HG03095 (cell line): ENCODE measurements around the gene BEGAIN.

Experiments
- ATAC-seq: cut with Tn5 transposase; IDR thresholded peaks from one replicate; pipeline ENCODE4 v1.9.1; 2021; ENCODE audit warnings: moderate library complexity; ENCODE audit not compliant: unreplicated experiment

The BEGAIN gene

DNA sequence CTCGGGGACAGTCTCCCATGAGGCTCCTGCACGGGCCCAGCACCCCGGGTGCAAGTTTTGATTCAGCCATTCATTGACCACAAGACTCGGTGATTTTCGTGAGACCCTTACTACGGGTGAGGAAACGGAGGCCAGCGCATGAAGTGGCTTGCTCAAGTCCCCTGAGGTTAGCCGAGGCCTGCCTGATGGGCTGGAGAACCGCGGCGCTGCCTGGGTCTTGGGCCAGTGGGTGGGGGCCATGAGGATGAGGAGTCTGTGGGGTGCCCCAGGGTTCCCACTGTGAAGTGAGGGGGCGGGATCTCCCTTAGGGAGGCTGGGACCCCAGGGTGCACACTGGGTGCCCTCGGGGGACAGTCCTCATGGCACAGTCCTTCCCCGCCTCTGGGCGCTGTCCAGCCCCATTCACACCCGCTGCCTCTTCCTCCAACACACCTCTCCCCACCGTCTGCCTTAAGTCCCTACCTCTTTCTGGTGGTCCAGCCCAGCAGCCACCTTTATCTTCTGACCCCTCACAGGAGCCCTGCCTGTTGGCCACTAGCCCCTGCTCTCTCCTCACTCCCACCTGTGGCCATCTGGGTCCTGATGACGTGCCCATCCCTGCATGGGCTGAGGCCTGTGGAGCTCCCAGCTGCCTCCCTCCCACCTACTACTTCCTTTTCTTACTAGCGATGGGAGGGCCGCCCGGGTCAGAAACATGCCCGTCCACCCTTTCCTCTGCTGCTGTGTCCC is 16.3 kb downstream of the BEGAIN start:
- no peak for ATAC-seq

DNA sequence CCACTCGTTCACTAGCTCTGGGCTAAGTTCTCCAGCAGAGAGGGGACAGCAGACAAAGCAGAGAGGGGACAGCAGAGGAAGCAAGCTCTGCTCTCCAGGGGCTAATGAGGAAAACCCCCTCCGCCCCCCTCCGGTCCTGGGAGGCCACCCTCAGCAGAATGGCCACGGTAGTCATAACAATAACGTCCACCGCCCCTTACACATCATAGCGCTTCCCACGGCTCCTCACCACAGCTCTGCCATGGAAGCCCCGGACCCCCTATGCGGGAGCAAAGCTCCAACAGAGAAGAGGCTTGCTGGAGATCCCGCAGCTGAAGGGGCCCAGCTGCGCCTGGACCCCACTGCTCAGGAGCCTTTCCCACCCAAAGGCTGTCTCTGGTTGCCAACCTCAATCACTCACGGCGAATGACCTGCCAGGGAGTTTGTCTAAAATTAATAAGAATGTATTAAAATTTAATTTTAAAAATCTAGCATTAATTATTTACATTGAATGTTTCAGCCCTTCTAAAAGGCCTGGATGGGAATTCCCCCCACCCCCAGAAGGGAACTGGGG is 17.4 kb downstream of the BEGAIN start:
- no peak for ATAC-seq

DNA sequence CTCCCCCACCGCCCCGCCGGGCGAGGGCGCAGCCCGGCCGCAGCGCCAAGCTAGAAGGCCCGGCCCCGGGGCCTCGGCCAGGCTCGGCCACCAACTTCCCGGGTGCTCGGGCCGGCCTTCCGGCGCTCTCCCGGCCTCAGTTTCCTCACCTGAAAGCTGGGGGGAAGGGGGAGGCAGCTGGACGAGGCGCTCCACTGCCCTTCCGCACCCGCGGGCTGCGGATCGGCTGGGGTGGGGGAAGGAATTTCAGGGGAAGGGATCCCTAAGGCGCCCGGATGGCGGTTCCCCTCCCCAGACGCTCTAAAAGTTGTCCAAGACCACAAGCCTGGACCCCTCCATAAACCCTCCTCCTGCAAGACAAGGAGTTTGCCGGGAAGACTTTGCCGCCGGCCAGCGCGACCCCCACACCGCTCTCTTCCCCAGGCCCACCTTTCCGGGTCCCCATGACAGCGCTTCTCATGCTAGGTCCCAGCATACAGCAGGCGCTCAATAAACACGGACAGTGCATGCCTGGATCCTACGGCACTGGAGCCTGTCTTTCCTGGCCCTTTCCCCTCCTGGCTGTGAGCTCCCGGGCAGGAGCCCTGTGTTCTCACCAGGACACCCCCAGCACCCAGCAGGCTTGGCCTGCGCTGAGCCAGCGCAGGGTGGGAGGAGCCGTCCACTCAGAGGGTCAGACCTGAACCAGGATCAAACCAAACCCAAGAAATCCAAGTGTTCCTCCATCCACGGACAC is 18.1 kb downstream of the BEGAIN start:
- no peak for ATAC-seq

DNA sequence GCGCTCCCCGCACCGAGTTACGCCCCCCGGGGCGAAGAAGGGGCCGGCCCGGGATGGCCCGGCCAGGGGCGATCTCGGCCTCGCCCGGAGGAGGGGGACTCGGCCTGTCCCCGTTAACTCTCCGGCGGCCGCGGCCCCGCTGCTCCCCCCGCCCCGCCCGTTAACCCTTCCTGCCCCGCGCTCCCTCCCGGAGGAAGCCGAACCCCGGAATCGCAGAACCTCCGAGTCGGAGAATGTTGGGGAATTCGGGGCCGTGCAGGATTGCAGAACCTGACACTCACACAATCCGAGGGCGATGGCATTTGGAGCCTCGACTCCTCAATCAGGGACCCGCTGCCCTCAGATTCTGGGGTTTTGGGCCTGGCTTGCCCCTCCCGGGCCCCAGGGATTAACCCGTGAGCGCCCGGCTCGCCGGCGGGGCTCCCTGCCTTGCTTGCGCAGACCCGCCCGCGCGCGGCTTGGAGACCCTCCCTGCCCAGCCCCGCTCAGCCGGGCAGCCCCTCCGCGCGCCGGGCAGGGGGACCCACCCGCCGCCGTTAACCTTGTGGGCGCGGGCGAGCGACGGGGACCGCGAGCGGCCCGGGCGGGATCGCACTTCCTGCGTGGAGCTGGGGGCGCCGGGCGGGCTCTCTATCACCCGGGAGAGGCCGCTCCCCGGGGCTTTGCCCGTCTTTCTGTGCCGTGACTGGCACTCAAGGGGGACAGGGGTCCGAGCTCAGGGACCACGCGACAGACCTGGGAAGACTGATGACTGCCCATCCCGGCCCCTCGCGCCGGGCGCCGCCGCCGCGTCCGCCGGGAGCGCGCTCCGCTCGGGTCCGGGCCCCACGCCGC is 18.8 kb downstream of the BEGAIN start:
- ATAC-seq: no peak

DNA sequence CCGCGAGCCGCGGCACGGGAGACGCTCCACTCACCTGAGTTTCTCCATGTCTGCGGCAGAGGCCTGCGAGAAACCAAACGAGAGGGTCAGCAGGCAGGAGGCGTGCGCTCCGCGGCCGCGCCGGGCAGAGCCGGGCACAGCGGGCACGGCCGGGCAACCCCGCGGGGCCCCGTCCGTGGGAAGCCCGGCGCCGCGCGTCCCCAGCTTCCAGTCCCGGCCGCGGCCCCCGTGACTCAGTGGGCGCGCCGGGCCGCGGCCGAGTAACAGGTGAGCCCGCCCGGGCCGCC is 19.4 kb downstream of the BEGAIN start:
- no peak for ATAC-seq

DNA sequence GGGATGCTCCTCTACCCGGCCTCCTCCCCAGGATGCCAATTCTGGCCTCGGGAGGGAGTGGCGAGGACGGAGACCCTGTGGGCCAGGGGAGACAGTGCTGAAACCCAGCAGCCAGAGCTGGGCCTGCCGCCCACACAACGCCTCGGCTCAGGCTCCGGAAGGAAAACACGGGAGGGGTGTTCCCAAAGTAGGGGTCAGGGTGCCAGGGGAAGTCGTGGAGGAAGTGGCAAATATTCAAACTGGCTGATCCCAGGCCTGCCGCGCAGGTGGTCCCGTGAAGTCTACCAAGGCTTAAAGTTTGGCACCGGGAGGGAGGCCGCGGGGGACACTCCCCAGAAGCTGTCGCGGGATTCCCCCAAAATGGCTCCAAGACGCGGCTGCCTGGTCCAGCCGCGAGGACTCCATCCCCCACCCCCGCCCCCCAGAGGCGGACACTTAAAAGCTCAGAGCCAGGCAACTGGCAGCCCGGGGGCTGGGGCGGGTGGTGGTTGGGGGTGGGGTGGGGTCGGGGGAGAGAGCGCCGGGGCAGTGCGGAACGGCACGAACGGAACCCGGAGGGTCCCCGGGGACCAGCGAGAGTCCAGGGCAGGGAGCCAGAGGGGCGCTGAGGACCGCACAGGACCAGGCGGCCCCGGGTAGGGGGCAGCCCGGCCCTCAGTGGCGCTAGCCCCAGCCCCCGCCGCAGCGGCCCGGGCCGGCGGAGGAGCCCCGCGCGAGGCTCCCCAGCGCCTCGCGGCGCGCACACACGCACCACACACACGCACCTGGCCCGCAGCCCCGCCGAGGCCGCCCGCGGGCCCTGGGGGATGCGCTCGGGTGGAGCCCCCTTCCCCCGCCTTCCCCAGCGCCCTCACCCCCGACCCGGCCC is 20.0 kb downstream of the BEGAIN start:
- ATAC-seq: no peak

DNA sequence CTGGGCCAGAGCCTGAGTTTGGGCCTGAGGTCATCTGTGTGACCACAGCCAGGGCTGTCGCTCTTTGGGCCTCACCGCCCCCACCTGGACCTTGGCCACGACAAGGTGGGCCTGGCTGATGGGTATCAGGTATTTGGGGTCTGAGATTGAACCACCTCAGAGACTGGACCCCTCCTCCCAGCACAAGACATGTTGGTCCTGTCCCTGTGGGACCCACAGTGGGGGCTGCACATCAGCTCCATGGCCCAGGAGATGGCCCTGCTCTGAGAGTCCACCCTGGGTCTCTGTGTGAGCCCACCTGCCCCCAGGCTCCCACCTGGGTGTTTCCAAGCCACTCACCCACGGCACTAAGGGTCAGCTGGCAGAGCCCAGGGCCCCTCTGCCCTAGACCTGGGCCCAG is 20.6 kb downstream of the BEGAIN start:
- no peak for ATAC-seq

DNA sequence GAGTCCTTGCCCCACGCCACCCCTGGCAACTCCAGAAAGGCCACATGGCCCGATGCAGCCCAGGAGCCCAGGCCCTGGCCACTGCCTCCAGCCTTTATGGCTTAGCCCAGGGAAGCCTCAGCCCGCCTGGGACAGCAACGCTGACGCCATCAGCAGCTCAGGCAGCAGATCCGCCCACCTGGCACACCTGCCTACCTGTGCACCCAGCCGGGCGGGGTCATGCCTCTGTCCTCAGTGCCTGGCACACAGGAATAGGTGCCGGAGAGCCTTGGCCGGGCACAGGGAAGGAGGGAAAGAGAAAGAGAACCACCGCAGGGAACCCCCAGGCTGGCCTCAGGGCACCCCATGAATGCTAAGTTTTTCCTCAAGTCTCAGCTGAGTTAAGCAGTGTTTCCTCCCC is 21.1 kb downstream of the BEGAIN start:
- ATAC-seq: no peak

DNA sequence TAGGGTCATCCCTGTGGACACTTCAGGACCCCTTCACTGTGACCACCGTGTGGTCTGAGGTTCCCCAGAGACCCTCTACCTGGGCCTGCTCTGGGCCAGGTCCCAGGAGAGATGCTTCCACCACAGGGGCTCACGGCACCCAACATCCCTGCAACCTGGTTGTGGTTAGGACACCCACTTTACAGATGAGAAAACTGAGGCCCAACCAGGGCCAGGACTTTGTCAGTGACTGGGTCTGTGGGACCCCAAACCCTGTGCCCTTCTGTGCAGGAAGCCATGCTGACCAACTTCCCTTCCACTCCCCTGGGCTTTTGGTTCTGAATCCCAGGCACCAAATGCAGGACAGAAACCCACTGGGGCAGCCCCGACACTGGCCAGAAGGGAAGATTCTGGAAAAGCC is 21.6 kb downstream of the BEGAIN start:
- ATAC-seq: no peak

DNA sequence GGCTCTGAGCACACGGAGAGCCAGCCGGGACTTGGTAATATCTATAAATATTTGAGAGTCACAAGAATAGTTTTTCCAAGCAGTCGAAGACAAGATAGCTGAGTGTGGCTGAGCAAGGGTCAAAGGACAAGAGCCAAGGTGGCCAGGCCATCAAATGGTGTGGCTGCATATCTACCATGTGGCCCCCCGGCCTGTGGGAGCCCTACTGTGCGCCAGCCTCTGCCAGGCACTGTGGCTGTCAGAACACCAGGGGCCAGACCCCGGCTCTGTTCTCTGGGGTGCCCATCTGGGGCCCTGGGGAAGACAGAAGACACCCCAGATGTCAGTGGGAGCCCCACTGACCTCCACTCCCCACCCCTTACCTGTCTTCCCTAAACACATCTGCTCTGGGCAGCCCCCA is 22.7 kb downstream of the BEGAIN start:
- ATAC-seq: no peak

DNA sequence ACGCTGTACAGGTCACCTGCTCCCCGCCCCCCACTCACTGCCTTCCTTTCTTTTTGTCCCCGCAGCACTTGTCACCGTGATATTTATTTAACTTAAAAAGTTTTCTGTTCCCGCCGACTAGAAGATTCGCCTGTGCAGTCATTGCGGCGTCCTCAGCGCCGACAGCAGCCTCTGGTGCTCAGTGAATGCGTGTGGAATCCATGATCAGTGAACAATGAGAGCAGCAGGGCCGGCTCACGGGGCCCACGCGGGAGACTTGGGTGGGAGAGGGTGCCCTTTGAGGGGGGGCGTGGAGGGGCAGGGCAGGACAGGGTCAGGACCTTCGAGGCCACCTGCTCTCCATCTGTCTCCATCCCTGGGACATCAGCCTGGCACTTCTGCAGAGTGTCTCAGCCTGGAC is 24.5 kb downstream of the BEGAIN start:
- no peak for ATAC-seq

DNA sequence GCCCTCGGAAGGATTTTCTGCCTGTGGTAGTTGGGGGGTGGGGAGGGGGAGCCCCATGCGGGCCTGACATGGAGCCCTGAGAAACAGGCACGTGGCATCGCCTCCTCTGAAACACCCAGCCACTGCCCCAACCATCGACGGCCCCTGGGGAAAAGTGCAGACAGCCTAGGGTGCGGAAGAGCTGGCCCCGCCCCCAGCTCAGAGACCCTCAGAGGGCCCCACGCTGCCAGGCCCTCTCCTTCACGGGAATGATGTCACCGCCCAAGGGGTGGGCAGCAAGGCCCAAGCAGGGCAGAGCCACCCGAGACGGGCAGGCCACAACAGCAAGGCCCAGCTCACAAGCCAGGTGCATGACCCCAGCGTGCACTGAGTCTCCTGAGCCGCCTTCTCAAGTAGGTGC is 26.2 kb downstream of the BEGAIN start:
- no peak for ATAC-seq

DNA sequence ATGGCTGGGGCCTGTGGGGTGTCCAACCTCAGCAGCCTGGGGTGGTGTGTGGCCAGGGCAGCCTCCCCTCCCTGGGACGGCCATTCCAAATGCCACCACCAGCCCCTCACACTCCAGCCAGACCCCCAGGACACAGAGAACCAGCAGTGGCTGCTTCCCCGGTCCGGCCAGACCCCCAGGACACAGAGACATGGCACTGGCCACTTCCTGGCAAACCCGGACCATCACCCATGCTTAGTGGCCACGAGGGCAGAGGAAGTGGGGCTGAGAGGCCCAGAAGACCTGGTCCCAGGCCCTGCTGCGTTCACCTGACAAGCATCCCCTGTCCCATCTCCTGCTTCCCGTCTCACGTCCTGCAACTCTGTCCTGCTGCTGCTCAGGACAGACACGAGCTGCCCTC is 26.7 kb downstream of the BEGAIN start:
- no peak for ATAC-seq

DNA sequence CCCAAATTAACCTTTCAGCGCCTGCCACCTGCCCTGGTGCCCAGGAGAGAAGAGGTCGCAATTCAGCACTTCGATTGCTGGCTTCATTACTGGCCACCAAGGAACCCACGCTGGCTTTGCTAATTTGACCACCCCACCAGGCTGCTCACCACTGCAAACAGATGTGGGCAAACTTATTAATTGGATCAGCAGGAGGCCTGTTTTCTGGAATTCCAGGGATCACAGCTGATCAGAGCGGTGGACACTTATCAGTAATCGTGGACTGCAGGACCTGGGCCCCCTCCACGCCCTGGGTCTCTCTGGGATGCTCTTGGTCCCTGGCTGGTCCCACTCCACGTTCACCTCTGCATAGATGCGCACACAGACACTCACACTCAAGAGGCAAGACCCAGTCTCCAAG is 27.8 kb downstream of the BEGAIN start:
- no peak for ATAC-seq

DNA sequence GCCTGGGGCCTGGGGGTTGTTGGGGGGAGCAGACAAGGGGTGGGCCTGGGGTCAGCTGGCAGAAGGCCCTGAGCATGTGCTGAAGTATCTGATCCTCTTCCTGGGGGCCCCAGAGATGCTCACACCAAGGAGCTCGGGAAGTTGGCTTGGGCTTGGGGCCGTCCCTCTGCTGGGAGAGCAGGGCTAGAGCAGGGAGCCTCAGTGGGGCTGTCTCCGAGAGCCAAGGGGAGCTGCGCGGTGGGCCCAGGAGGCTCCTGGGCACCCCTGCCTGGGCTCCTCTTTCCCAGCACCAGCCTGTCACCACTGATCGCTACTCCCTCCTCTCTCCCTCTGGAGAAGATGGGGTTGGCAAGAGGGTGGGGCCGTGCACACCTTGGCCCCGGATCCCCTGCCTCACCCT is 28.3 kb downstream of the BEGAIN start:
- no peak for ATAC-seq

DNA sequence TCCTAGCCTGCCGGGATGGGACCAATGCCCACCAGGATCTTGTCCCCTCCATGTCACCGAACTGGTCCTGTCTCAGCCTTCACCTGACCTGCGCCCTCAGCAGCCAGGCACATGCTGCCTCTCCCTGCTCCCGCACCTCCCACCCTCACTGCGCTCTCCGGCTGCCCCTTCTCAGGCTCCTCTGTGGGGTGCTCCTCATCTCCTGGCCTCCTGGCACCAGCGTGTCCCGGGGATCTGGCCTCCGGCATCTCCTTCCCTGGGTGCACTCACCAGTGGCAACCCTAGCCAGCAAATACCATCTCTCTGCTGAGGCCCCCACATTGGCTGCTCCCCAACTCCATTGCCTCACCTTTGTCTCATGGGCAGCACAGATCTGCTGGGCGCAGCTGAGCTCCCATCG is 29.0 kb downstream of the BEGAIN start:
- ATAC-seq: no peak

DNA sequence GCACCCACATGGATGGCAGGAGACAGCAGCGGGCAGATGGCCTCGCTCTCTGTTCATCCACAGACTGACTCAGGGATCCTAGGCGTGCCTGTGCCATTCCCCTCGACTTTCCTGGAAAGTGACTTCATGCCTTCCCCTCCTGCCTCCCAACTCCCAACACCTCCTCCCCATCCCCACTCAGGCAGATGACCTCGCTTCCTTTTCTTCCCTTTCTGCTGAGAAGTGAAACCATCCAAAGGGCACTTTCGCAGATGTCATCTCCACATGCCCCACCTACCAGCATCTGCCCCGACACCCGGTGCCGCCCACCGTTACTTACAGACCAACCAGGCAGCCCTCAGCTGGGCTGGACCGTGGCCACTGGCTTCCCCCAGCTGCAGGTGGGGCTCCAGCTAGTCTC is 29.6 kb downstream of the BEGAIN start:
- ATAC-seq: no peak

DNA sequence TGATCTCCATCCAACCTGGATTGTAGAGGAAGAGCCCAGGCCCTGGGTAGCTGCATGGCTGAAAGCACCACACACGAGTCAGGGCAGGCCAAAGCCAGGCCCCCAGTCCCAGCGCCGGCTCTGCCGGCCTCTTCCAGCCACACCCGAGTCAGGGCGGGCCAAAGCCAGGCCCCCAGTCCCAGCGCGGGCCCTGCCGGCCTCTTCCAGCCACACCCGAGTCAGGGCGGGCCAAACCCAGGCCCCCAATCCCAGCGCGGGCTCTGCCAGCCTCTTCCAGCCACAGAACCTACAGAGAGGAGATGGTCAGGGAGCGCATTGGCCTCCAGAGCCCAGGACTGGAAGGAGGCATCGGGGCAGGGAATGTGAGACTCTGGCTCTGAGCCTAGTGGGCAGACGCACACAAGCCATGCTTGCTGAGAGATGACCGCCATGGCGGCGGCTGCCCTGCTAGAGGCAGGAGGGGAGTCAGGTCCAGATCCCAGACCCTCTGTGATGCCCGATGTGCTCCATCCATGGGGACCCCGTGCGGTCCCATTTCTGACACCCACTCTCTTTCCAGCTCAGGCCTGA is 30.2 kb downstream of the BEGAIN start:
- no peak for ATAC-seq

DNA sequence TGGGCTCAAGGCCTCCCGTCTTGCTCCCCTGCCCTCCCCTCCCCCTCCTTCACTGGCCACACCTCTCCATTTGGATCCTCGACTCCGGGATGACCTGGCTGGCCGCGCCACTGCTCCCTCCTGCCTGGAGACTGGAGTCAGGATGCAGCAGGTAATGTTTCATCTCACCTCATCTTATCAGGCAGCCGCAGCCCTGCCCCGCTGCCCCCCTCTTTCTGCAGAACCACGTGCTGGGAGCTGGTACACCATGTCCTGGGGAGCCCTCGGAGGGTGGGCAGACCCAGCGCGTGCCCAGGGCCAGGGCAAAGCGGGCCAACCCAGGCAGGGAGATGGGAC is 31.1 kb downstream of the BEGAIN start:
- ATAC-seq: no peak

DNA sequence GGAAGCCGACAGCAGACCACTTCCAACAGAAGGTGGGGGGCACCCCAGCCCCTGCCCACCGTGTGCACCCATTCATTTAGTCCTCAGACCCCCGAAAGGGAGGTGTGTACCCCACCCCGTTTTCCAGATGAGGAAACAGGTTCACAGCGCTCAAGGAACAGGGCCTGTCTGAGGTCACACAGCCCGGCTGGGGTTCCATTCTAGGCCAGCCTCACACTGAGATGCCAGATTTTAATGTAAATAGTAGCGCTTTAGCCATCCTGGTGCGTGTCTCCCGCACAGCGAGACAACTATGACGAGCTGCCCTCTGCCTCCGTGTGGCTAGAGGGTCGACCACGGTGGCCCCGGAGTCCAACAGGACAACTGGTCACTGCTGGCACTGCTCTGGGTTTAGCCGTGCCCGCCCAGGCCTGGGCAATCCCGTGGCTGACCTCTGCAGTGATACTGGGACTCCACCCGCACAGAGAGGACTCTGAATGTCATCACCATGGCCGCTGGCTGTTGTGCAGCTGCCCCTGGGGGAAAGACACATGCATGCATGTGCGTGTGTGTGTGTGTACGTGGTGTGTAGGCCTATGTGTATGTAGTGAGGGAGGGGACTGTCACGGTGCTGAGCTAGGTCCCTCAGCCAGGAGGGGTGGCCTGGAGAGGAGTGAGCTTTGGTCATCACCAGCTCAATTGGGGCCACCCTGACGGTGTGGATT is 31.6 kb downstream of the BEGAIN start:
- no peak for ATAC-seq
